Smooth muscle cell (in vitro differentiated cells): Measurements from ENCODE around the gene PRKG2. TPM values are rescaled to one million over a fixed set of nuclear protein-coding genes. Genes with fewer than 3 reads are reported as not detected.

ENCODE experiments used
- DNase-seq: peaks from one replicate; lab custom pipeline; 2025; ENCODE audit not compliant: unreplicated experiment; lab: John Stamatoyannopoulos, UW
- H2AFZ ChIP-seq: fragments of 200-600 bp; sonication (generic); 2 replicates; pipeline ENCODE4 v1.6.0; 2016; ENCODE audit warnings: antibody characterized with exemption, low read depth, mild to moderate bottlenecking
- H3F3A ChIP-seq: fragments of 200-600 bp; sonication (generic); 2 replicates; pipeline ENCODE4 v1.6.0; 2017; ENCODE audit warnings: antibody characterized with exemption, low read depth
- H3K27ac ChIP-seq: fragments of 200-600 bp; sonication (generic); 2 replicates; pipeline ENCODE4 v1.5.1; 2016; ENCODE audit warnings: low read depth, mild to moderate bottlenecking
- H3K27me3 ChIP-seq: fragments of 200-600 bp; sonication (generic); 2 replicates; pipeline ENCODE4 v1.6.1; 2016; ENCODE audit warnings: low read depth, mild to moderate bottlenecking
- H3K36me3 ChIP-seq: fragments of 200-600 bp; sonication (generic); 2 replicates; pipeline ENCODE4 v1.5.1; 2016; ENCODE audit warnings: low read depth
- H3K4me1 ChIP-seq: fragments of 200-600 bp; sonication (generic); 2 replicates; pipeline ENCODE4 v1.5.1; 2016; ENCODE audit warnings: low read depth
- H3K4me2 ChIP-seq: fragments of 200-600 bp; sonication (generic); 2 replicates; pipeline ENCODE4 v1.6.0; 2016; ENCODE audit warnings: mild to moderate bottlenecking
- H3K4me3 ChIP-seq: fragments of 200-600 bp; sonication (generic); 2 replicates; pipeline ENCODE4 v1.5.1; 2016; ENCODE audit warnings: mild to moderate bottlenecking
- H3K79me2 ChIP-seq: fragments of 200-600 bp; sonication (generic); 2 replicates; pipeline ENCODE4 v1.6.0; 2016; ENCODE audit warnings: low read depth, mild to moderate bottlenecking
- H3K9ac ChIP-seq: fragments of 200-600 bp; sonication (generic); 2 replicates; pipeline ENCODE4 v1.6.0; 2016; ENCODE audit warnings: low read depth
- H3K9me3 ChIP-seq: fragments of 200-600 bp; sonication (generic); replicated peaks from 2 replicates; pipeline ENCODE4 v1.5.1; 2016; ENCODE audit warnings: low read depth
- H4K20me1 ChIP-seq: fragments of 200-600 bp; sonication (generic); 2 replicates; pipeline ENCODE4 v1.6.0; 2016; ENCODE audit warnings: low read depth
- CTCF ChIP-seq: fragments of 200-600 bp; sonication (generic); IDR thresholded peaks from 2 replicates; pipeline ENCODE4 v1.5.1; 2017; ENCODE audit warnings: borderline replicate concordance, mild to moderate bottlenecking, antibody characterized with exemption; ENCODE audit not compliant: insufficient read depth, poor library complexity, severe bottlenecking
- WGBS: methylation state at CpG from one replicate; pipeline ENCODE4 v1.1.7; 2016; ENCODE audit warnings: low lambda C conversion rate; 5-methylcytosine and 5-hydroxymethylcytosine counted together
- polyA plus RNA-seq: library from polyadenylated mRNA; unstranded; fragments of >200 nt; fragmentation: Nextera tagmentation; extraction: Ambion mirVana; gene quantifications from 2 replicates; pipeline ENCODE4 v1.2.1, GENCODE V29; 2016
- total RNA-seq: library from RNA; depleted of rRNA; stranded (reverse); fragments of >200 nt; gene quantifications from 2 replicates; pipeline ENCODE4 v1.2.3, GENCODE V29; 2014

Gene PRKG2
- total and polyA plus RNA-seq, 2 experiments from 2014 or later, result 0.09 TPM; not detected in 1

- no peaks in the 10 kb centered on the region for H3K27me3 ChIP-seq
- H3K4me1 ChIP-seq, result no peaks in the 10 kb centered on the region
- WGBS, result 34% methylated on average over 1 of the region's 1 CpG
- H3K9me3 ChIP-seq, result no peaks in the 10 kb centered on the region
- H3K4me2 ChIP-seq, result no peak overlapping the region
- H3K27ac ChIP-seq, result no peak overlapping the region
- H3K36me3 ChIP-seq, result no peaks in the 10 kb centered on the region
- no peak overlapping the region for H3K9ac ChIP-seq
- H3K4me3 ChIP-seq, result no peak overlapping the region
- H4K20me1 ChIP-seq, result no peaks in the 10 kb centered on the region
- no peak overlapping the region for H2AFZ ChIP-seq
- no peaks in the 10 kb centered on the region for H3K79me2 ChIP-seq
- no peak for DNase-seq
- TF ChIP-seq CTCF, result no peak
- no peaks in the 10 kb centered on the region for H3F3A ChIP-seq
Observed at GRCh38 chr4:81173213-81173612, 41.8 kb downstream of the PRKG2 start.

GRCh38 chr4:81166458-81167160 lies 48.4 kb downstream of the PRKG2 start:
- no peak overlapping the region for H3K4me2 ChIP-seq
- H3K4me3 ChIP-seq, result no peak overlapping the region
- no peaks in the 10 kb centered on the region for H3K36me3 ChIP-seq
- H3K9ac ChIP-seq, result no peak overlapping the region
- no peak overlapping the region for H3K27ac ChIP-seq
- H3K27me3 ChIP-seq, result no peaks in the 10 kb centered on the region
- no peaks in the 10 kb centered on the region for H3K79me2 ChIP-seq
- H3K9me3 ChIP-seq, result no peaks in the 10 kb centered on the region
- no peaks in the 10 kb centered on the region for H3F3A ChIP-seq
- 76% methylated on average over 5 of the region's 5 CpGs for WGBS
- no peak for TF ChIP-seq CTCF
- H4K20me1 ChIP-seq, result no peaks in the 10 kb centered on the region
- no peak overlapping the region for H2AFZ ChIP-seq
- no peak for DNase-seq
- no peaks in the 10 kb centered on the region for H3K4me1 ChIP-seq

GRCh38 chr4:81165861-81166430 lies 49.1 kb downstream of the PRKG2 start:
- no peak overlapping the region for H3K9ac ChIP-seq
- no peaks in the 10 kb centered on the region for H3K9me3 ChIP-seq
- no peak overlapping the region for H2AFZ ChIP-seq
- no peak for DNase-seq
- 52% methylated on average over 1 of the region's 1 CpG for WGBS
- H3K4me1 ChIP-seq, result no peaks in the 10 kb centered on the region
- no peaks in the 10 kb centered on the region for H3K36me3 ChIP-seq
- TF ChIP-seq CTCF, result no peak
- no peak overlapping the region for H3K4me2 ChIP-seq
- no peaks in the 10 kb centered on the region for H4K20me1 ChIP-seq
- H3K4me3 ChIP-seq, result no peak overlapping the region
- no peak overlapping the region for H3K27ac ChIP-seq
- no peaks in the 10 kb centered on the region for H3K27me3 ChIP-seq
- H3K79me2 ChIP-seq, result no peaks in the 10 kb centered on the region
- no peaks in the 10 kb centered on the region for H3F3A ChIP-seq
